Measurements from ENCODE around the gene OCA2.

OCA2 gene

GRCh38 chr15:27847775-27848710, 251.1 kb downstream of the OCA2 start:
- TF ChIP-seq, protein P1, sequence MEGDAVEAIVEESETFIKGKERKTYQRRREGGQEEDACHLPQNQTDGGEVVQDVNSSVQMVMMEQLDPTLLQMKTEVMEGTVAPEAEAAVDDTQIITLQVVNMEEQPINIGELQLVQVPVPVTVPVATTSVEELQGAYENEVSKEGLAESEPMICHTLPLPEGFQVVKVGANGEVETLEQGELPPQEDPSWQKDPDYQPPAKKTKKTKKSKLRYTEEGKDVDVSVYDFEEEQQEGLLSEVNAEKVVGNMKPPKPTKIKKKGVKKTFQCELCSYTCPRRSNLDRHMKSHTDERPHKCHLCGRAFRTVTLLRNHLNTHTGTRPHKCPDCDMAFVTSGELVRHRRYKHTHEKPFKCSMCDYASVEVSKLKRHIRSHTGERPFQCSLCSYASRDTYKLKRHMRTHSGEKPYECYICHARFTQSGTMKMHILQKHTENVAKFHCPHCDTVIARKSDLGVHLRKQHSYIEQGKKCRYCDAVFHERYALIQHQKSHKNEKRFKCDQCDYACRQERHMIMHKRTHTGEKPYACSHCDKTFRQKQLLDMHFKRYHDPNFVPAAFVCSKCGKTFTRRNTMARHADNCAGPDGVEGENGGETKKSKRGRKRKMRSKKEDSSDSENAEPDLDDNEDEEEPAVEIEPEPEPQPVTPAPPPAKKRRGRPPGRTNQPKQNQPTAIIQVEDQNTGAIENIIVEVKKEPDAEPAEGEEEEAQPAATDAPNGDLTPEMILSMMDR (conservative IDR thresholded peaks at IDR 0.05; ENCODE audit: low read depth), result no peak
- DNase-seq (ENCODE audit: low spot score), result no peak
- ChIA-PET POLR2A (ENCODE audit: low non-redundant PET) (no interaction called here), CTCF (no interaction called here)
- no peak overlapping the region for H3K27ac ChIP-seq

- TF ChIP-seq, protein P1 (conservative IDR thresholded peaks at IDR 0.05; ENCODE audit: low read depth), result no peak
These were observed 252.3 kb downstream of the OCA2 start for GRCh38 chr15:27846722-27847395.

DNA sequence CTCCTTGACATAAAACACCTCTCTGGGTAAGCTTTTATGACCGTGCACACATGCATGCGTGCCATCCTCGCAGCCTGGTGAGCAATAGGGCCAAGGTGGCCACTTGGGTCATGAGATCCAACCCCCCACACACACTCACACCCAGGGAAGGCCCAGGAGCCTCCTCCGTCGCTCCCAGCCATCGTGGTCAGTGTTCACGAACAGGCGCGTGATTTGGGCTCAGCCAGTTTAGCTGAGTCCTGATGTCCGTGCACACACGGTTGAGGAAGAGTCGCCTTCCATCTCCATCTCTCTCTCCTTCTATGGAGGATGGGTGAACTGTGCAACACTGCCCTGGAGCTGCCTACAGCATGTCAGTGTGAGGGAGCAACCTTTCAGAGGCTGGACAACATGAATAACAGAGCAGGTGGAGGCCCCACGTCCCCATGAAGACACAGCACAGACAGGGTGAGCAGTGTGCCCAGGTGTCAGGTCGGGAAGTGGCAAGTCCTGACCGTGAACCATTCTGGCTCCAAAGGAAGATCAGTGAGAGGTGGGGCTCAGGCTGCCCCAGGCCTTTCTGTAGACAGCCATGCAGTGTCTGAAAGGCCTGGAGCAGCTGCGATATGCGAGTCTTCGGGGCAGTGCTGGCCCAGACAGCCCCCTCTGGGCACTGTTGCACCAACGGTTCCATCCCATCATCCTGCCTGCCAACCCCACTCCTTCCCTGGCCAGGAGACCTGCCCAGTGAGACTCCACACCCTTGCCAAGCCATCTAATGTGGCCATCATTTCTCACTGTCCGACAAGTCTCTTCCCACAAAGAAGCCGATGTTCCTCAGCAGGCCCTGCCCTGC, 253.4 kb downstream of the OCA2 start:
- TF ChIP-seq, protein P1 (conservative IDR thresholded peaks at IDR 0.05; ENCODE audit: low read depth), result no peak
- ChIA-PET CTCF (no interaction called here), POLR2A (ENCODE audit: low non-redundant PET) (no interaction called here)
- no peak for DNase-seq (ENCODE audit: low spot score)
- H3K27ac ChIP-seq, result no peak overlapping the region

More at GRCh38 chr15:27846722-27847395, 252.3 kb downstream of the OCA2 start:
- ChIA-PET POLR2A (ENCODE audit: low non-redundant PET) (no interaction called here), CTCF (no interaction called here)
- no peak for DNase-seq (ENCODE audit: low spot score)
- H3K27ac ChIP-seq, result no peak overlapping the region

DNA sequence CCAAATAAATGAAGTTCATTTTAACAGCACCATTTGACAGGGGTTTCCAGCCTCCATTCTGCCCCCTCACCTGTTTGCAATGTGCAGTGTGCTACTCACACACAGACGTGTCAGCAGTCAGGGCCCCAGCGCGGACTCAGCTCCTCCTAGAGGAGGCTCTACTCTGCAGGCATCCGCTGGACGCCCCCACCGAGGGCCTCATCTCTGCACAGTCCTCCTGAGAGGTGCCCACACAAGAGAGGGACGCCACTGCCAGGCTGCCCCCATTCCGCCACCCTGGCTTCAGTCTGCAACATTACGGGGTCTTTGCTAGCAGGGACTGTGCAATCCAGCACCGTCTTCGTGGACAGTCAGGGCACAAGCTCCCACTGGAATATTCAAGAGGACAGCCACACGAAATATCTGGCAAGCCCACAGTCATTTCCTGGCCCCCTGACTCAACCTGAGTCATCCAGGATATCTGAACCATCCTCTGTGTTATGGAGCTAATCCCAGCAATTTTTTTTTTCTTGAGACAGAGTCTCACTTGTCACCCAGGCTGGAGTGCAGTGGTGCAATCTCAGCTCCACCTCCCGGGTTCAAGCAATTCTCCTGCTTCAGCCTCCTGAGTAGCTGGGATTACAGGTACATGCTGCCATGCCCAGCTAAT, 255.0 kb downstream of the OCA2 start:
- DNase-seq (ENCODE audit: low spot score), result peak; percentile 43
- POLR2A ChIA-PET (ENCODE audit: low non-redundant PET), result no interaction called here
- TF ChIP-seq, protein P1 (conservative IDR thresholded peaks at IDR 0.05; ENCODE audit: low read depth), result no peak
- CTCF ChIA-PET, result interaction anchor here (0.5 kb wide), 1 partner anchor 24 kb away, joined by 3 read pairs; no protein-coding TSS in a partner anchor
- H3K27ac ChIP-seq, result no peak overlapping the region

GRCh38 chr15:27843146-27843545, 256.0 kb downstream of the OCA2 start:
- H3K27ac ChIP-seq, result no peak overlapping the region
- TF ChIP-seq, protein P1 (conservative IDR thresholded peaks at IDR 0.05; ENCODE audit: low read depth), result no peak
- no peak for DNase-seq (ENCODE audit: low spot score)
- ChIA-PET CTCF (no interaction called here), POLR2A (ENCODE audit: low non-redundant PET) (no interaction called here)

DNA sequence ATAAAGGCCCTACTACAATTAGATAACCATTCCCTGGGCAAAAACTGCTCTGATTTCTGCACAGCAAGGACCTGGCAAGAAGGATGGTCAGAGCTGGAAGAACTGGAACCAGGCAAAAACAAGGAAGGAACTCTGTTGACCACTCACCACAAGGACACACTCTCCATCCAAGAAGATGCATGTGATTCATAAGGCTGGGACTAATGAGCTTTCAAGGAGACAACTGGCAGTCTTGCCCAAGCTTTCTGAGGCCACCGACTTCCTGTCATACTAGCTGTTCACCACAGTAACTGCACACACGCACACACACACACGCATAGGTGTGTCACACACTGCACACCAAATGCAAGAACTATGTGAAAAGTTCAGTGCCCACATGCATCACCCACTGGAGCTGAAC, 256.6 kb downstream of the OCA2 start:
- ChIA-PET CTCF (no interaction called here), POLR2A (ENCODE audit: low non-redundant PET) (no interaction called here)
- H3K27ac ChIP-seq, result no peak overlapping the region
- no peak for DNase-seq (ENCODE audit: low spot score)
- TF ChIP-seq, protein P1 (conservative IDR thresholded peaks at IDR 0.05; ENCODE audit: low read depth), result no peak

Measured in RWPE1 (cell line).